Activated CD8-positive, alpha-beta memory T cell treated with anti-CD3 and anti-CD28 coated beads for 4 hours (primary cell): ENCODE results near the gene KCNG2.

Experiments used
- DNase-seq, 2 donors: peaks; one replicate each; pipeline ENCODE4 v3.0.0-alpha.2; 2020; ENCODE audit warnings: low read depth in 2 of 2

The KCNG2 gene

DNA sequence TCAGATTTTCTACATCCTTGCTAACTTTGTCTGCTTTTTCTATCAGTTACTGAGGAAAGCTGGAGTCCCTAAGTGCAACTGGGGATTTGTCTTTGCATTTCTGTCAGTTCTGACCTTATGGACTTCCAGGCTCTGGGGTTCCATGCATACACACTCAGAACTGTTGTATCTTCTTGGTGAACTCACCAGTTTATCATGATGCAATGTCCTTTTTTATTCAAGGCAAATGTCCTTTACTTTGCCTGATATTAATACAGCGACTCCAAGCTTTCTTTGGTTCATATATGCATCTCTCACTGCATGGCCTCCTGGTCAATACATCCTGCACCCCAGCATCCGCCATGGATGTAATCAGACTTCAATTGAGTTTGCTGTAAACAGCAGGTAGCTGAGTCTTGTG is 109.0 kb downstream of the KCNG2 start:
- no peak for DNase-seq

- DNase-seq, result no peak
Measured at GRCh38 chr18:79910563-79911343, 113.0 kb downstream of the KCNG2 start.

DNA sequence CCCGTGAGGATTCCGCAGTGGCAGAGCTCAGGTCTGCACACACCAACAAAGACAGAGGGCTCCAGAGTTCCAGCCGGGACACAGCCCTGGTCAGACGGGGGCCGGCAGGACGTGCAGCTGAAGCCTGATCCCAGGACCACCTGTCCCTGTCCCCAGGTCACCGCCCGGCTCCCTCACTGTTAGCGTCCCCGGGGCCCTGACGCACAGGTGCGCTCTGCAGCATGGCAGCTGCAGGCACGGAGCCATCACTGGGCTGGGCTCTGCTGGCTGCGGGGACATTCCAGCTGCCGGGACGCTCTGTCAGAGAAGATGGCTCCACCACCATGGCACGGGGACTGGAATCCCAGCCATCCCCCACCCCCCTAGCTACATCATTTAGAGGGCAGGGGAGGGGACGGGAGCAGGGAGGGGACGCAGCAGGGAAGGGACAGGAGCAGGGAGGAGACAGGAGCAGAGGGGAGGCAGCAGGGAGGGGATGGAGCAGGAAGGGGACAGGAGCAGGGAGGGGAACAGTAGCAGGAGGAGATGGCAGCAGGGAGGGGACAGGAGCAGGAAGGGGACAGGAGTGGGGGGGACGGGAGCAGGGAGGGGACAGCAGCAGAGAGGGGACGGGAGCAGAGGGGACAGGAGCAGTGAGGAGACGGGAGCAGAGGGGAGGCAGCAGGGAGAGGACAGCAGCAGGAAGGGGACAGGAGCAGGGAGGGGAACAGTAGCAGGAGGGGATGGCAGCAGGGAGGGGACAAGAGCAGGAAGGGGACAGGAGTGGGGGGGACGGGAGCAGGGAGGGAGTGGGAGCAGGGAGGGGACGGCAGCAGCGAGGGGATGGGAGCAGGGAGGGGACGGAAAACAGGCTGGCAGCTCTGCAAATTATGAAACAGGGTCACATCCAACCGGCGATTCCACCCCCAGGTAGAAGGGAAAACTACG is 113.9 kb downstream of the KCNG2 start:
- DNase-seq, result no peak

DNA sequence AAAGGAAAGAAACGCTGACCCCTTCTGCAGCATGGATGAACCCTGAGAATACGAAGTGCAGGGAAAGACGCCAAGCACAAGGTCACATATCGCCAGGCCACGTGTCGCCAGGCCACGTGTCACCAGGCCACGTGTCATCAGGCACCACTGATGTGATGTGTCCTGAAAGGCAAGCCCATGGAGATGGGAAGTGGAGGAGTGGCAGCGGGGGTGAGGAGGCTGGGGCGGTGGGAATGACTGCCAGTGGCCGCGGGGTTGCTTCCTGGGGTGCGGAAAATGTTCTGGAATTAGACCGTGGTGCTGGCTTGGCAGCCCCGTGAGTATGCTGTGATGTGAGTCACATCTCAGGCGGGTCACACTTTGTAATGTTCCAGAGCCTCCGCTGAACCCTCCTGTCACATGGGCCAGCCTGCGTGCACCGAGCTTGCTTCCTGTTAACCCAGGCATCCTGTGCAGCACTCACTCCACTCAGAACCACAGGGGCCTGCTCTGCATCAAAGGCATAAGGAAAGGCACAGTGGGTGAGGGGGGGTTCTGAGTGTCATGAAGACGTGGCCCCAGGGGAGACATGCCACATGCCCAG is 114.8 kb downstream of the KCNG2 start:
- DNase-seq, result peak in 1 of 2 donors; percentile 16

GRCh38 chr18:79912994-79913831 is 115.5 kb downstream of the KCNG2 start:
- DNase-seq, result no peak

- DNase-seq, result no peak
Measured at GRCh38 chr18:79914614-79915160, 116.9 kb downstream of the KCNG2 start.

DNA sequence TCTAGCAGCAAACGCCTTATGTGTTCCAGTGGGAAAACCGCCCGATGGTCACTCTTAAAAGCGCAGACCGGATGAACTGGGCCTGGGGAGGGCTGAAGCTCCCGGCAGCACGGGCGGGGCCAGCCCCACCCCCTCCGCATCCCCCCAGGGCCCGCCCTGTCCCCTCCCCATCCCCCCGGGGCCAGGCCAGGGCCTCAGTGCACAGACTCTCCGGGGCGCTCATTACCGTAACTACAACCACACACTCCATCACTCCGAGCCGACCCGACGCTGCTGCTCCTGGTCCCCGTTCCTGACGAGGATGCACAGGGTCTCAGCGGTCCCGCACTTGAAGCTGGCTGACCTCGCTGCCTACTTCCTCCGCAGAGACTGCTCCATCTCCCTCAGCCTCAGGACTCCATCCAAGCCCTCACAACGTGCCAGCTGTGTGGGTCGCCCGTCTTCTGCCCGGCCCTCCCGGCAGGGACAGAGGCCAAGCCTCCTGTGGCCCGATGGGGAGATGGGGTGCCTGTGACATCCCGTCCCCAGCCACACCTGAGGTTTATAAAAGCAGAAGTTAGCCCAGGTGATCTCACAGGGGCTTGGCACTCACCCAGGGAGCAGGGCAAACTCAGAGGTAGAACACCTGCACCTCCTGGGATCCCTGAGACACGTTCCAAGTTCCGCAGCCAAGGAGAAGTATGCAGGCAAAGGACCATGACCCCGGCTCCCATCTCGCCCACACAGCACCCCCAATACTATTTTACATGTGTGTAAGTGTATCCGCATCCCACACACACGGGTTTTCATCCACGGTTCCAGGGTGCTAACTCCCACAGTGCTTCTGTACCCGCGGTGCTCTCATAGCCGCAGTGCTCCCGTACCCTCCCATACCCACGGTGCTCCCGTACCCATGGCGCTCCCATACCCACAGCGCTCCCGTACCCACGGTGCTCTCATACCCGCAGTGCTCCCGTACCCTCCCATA is 117.7 kb downstream of the KCNG2 start:
- DNase-seq, result no peak

- no peak for DNase-seq
Measured at GRCh38 chr18:79916128-79916494, 118.4 kb downstream of the KCNG2 start.

DNA sequence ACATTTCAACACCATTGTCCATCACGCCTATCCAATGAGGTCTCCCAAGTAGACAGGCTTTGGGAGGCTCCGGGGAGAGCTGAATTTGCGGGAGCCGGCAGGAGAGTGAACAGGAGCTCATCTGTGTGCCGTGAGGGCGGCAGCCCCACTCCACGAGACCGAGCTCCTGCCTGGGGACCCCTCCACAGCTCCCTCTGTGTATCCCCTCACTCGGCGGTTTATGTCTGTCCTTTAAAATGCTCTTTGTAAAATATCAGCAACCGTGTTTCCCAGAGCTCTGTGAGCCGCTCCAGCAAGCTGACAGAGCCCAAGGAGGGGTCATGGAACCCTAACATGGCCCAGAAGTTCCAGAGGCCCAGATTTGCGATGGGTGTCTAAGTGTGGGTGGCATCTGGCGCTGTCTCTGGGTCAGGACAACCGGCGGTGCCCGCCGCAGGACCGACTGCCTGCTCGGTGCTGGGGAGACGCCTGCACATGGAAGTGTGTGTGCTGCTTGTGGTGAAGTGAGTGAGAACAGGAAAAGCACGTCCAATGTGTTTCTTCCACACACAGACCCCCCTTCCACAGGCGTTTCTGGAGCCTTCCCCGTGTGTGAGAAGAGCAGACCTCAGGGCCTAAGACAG is 118.9 kb downstream of the KCNG2 start:
- no peak for DNase-seq

GRCh38 chr18:79917169-79917852 is 119.6 kb downstream of the KCNG2 start:
- no peak for DNase-seq

GRCh38 chr18:79917853-79918614 is 120.3 kb downstream of the KCNG2 start:
- no peak for DNase-seq

- no peak for DNase-seq
Measured at GRCh38 chr18:79918615-79919011, 120.9 kb downstream of the KCNG2 start.

DNA sequence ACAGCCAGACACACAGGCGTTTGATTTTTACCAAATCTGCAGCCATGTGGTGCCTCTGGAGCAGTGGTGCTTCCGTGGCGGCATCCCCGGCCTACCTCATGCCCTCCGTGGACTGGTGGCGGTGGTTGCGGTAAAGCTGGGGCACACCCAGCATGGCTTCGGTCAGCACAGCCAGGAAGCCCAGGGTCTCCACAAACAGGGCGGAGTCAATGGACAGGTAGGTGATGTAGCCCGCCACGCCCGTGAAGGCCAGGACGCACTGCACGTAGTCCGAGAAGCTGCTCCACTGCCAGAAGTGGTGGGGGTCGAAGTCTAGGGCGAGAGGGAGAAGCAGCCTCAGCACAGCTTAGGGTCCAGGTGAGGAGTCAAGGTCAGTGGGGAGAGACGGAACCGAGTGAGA is 121.4 kb downstream of the KCNG2 start:
- no peak for DNase-seq

GRCh38 chr18:79921984-79922965 is 124.5 kb downstream of the KCNG2 start:
- no peak for DNase-seq

GRCh38 chr18:79922971-79923411 is 125.3 kb downstream of the KCNG2 start:
- no peak for DNase-seq

GRCh38 chr18:79923896-79924585 is 126.3 kb downstream of the KCNG2 start:
- no peak for DNase-seq
